GM12878 (cell line): ENCODE measurements around the gene LRRN1.

Source experiments
- EGR1 ChIP-seq, 2 experiments: IDR thresholded peaks; 1 replicate in 1 of 2; 2 replicates in 1 of 2; pipeline ENCODE4 v1.6.1; 2011 to 2012; ENCODE audit warnings: low read depth in 2 of 2, low read length in 2 of 2, borderline replicate concordance in 1 of 2, mild to moderate bottlenecking in 1 of 2, moderate library complexity in 1 of 2
- TF ChIP-seq, protein P1 (sequence below): IDR thresholded peaks from 2 replicates; pipeline ENCODE4 v1.6.1; 2011; ENCODE audit warnings: low read depth, mild to moderate bottlenecking, low read length, moderate library complexity, borderline replicate concordance; ENCODE audit errors: extremely low read depth

DNA sequence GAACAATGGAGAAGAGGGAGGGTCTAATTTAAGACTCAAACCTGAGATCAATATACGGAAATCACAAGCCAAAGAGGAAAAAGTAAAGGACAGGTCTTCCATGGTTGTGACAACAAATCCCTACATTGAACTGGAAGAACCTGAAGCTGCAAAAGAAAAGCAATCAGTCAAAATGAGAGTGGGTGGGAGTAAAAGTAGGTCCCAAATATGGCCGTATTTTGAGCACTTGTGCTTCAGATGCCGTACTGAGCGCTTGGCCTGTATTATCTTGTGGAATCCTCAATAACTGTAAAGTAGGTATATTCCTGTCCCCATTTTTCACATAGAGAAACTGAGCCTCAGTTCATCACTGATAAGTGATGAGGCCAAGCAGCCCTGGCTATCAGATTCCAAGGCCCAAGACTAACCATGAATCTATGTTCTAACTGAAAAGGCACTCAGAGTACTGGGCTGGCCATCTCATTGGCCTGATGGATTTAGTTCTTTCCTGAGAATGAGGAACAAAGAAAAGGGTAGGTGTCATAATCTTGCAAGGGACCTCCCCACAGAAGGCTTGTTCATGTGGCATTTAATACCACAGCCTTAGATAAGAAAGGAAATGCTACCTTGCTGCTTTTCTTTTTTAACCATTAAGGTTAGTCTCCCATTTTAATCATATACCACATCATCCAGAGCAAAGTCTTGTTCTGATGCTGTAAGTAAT is 52.5 kb downstream of the LRRN1 start:
- TF ChIP-seq, protein P1, sequence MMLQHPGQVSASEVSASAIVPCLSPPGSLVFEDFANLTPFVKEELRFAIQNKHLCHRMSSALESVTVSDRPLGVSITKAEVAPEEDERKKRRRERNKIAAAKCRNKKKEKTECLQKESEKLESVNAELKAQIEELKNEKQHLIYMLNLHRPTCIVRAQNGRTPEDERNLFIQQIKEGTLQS, result no peak
- TF ChIP-seq EGR1 (IDR thresholded peaks at IDR 0.05; ENCODE audit: borderline replicate concordance in 1 of 2, low read depth in 2 of 2, low read length in 2 of 2), result no peak
